GM18502 (cell line): ENCODE measurements around the gene ESR2.
"Not testable (repeated sequence)": the region's sequence is repeated elsewhere in the genome, so short reads cannot be mapped to it uniquely, and the experiment has no call there.

ENCODE experiments used
- ATAC-seq: cut with Tn5 transposase; IDR thresholded peaks from one replicate; pipeline ENCODE4 v1.9.1; 2021; ENCODE audit warnings: mild to moderate bottlenecking; ENCODE audit not compliant: unreplicated experiment, poor library complexity

ESR2 gene

GRCh38 chr14:64053694-64054669 lies 240.2 kb downstream of the ESR2 start:
- ATAC-seq = no peak

GRCh38 chr14:64049616-64050381 lies 244.4 kb downstream of the ESR2 start:
- ATAC-seq = no peak

GRCh38 chr14:64045091-64045490 lies 249.1 kb downstream of the ESR2 start:
- no peak for ATAC-seq

GRCh38 chr14:64043296-64043695 lies 250.9 kb downstream of the ESR2 start:
- ATAC-seq = not testable (repeated sequence)

GRCh38 chr14:64040044-64040443 lies 254.1 kb downstream of the ESR2 start:
- no peak for ATAC-seq

GRCh38 chr14:64038841-64039542 lies 255.2 kb downstream of the ESR2 start:
- no peak for ATAC-seq

- ATAC-seq = not testable (repeated sequence)
Measured at GRCh38 chr14:64037869-64038745, 256.1 kb downstream of the ESR2 start.

- no peak for ATAC-seq
Measured at GRCh38 chr14:64035143-64035542, 259.0 kb downstream of the ESR2 start.
